ENCODE measurements around the gene PCDH9.

PCDH9 gene

DNA sequence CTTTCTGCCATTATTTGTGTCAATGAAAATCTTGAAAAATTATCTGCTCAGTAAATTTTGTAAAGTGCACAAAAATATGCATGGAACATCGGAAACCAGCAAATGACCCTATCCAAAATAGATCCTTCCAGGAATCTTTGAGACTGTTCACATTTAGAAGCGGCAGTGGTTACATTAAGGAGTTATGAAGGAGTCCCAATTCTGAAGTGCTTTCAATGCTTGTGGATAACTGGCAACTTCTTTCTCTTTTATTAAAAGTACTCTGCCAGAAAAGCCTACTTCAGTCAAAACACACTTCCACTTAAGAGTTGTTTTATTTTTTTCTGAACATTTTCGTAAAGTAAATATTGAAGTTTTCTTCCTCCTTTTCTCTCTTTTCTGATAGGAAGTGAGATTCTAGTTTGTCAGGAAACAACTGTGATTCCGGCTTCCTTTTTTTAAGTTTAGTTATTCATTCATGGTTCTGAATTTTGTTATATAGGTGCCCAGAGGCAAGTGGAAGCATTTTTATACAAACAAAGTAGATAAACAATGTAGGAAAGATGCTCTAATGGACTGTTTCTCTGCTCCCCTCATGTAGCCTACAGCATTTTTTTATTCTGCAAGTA is 83.5 kb downstream of the PCDH9 start:
- Histone ChIP-seq H3K36me3 (ENCODE audit: control insufficient read depth, insufficient read depth, low read length) (no peaks in the 10 kb centered on the region), H3K27ac (ENCODE audit: low read length) (no peak overlapping the region), H3K9me3 (ENCODE audit: control insufficient read depth, insufficient read depth, low read length) (no peaks in the 10 kb centered on the region), H3K4me3 (ENCODE audit: low read length) (no peak overlapping the region), H3K4me1 (ENCODE audit: control insufficient read depth, insufficient read depth, low read length) (no peaks in the 10 kb centered on the region), H3K27me3 (ENCODE audit: control insufficient read depth, insufficient read depth, low read length) (no peaks in the 10 kb centered on the region)
- WGBS (ENCODE audit: insufficient coverage, insufficient read length): no CpG with 5 or more reads among the region's 4 CpGs
- DNase-seq (ENCODE audit: low read depth, low spot score): no peak

GRCh38 chr13:67145950-67146349 is 84.2 kb downstream of the PCDH9 start:
- whole genome bisulfite sequencing (ENCODE audit: insufficient coverage, insufficient read length): no CpG with 5 or more reads among the region's 1 CpG

GRCh38 chr13:67143544-67144115 is 86.5 kb downstream of the PCDH9 start:
- whole genome bisulfite sequencing (ENCODE audit: insufficient coverage, insufficient read length): no CpG with 5 or more reads among the region's 4 CpGs
- Histone ChIP-seq H3K27me3 (ENCODE audit: control insufficient read depth, insufficient read depth, low read length) (no peaks in the 10 kb centered on the region), H3K9me3 (ENCODE audit: control insufficient read depth, insufficient read depth, low read length) (no peaks in the 10 kb centered on the region), H3K4me3 (ENCODE audit: low read length) (no peak overlapping the region), H3K27ac (ENCODE audit: low read length) (no peak overlapping the region), H3K4me1 (ENCODE audit: control insufficient read depth, insufficient read depth, low read length) (no peaks in the 10 kb centered on the region), H3K36me3 (ENCODE audit: control insufficient read depth, insufficient read depth, low read length) (no peaks in the 10 kb centered on the region)
- DNase-seq (ENCODE audit: low read depth, low spot score): no peak

More at GRCh38 chr13:67145950-67146349, 84.2 kb downstream of the PCDH9 start:
- Histone ChIP-seq H3K27ac (ENCODE audit: low read length) (no peak overlapping the region), H3K36me3 (ENCODE audit: control insufficient read depth, insufficient read depth, low read length) (no peaks in the 10 kb centered on the region), H3K4me1 (ENCODE audit: control insufficient read depth, insufficient read depth, low read length) (no peaks in the 10 kb centered on the region), H3K9me3 (ENCODE audit: control insufficient read depth, insufficient read depth, low read length) (no peaks in the 10 kb centered on the region), H3K27me3 (ENCODE audit: control insufficient read depth, insufficient read depth, low read length) (no peaks in the 10 kb centered on the region), H3K4me3 (ENCODE audit: low read length) (no peak overlapping the region)
- no peak for DNase-seq (ENCODE audit: low read depth, low spot score)

DNA sequence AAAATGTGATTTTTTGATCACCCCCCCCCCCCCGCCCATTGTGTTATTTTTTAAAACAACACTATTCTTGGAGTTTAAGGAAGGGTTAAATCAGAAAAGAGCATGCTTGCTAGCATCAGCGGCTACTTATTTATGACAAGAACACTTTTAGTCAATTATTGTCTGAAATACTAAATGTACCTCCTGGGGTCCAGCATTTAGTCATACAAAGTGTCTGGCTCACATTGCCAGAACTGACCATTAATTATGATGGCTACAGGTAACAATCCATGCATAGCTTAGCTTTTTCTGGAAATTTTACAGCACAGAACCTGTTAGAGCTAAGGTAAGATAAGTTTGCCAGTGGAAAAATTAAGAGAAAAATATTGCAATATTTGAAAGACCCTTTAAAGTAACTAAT is 90.1 kb downstream of the PCDH9 start:
- no peaks in the 10 kb centered on the region for H3K27me3 ChIP-seq (ENCODE audit: control insufficient read depth, insufficient read depth, low read length)
- no peaks in the 10 kb centered on the region for H3K36me3 ChIP-seq (ENCODE audit: control insufficient read depth, insufficient read depth, low read length)
- no peak overlapping the region for H3K27ac ChIP-seq (ENCODE audit: low read length)
- H3K4me3 ChIP-seq (ENCODE audit: low read length): no peak overlapping the region
- no peaks in the 10 kb centered on the region for H3K4me1 ChIP-seq (ENCODE audit: control insufficient read depth, insufficient read depth, low read length)
- no CpG with 5 or more reads among the region's 2 CpGs for WGBS (ENCODE audit: insufficient coverage, insufficient read length)
- H3K9me3 ChIP-seq (ENCODE audit: control insufficient read depth, insufficient read depth, low read length): no peaks in the 10 kb centered on the region
- DNase-seq (ENCODE audit: low read depth, low spot score): no peak

DNA sequence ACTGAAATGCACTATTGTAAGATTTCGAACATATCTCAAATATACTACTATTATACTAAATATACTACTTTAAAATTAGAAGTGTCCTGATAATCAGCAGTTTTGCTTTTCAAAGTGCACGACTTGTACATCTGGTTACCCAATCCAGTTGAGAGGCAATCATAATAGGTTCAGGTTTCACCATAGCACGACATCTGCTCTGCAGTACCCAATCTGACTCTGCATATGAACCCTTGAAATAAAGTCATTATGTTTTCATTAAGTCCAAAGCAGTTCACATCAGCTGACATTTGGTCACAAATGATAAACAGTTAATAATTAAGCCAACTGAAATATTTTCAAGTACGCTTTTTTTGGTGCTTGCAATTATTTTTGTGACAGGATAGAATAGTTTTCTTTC is 90.6 kb downstream of the PCDH9 start:
- Histone ChIP-seq H3K27me3 (ENCODE audit: control insufficient read depth, insufficient read depth, low read length) (no peaks in the 10 kb centered on the region), H3K4me3 (ENCODE audit: low read length) (no peak overlapping the region), H3K27ac (ENCODE audit: low read length) (no peak overlapping the region), H3K36me3 (ENCODE audit: control insufficient read depth, insufficient read depth, low read length) (no peaks in the 10 kb centered on the region), H3K9me3 (ENCODE audit: control insufficient read depth, insufficient read depth, low read length) (no peaks in the 10 kb centered on the region), H3K4me1 (ENCODE audit: control insufficient read depth, insufficient read depth, low read length) (no peaks in the 10 kb centered on the region)
- no peak for DNase-seq (ENCODE audit: low read depth, low spot score)
- WGBS (ENCODE audit: insufficient coverage, insufficient read length): no CpG with 5 or more reads among the region's 4 CpGs

GRCh38 chr13:67138970-67139369 is 91.2 kb downstream of the PCDH9 start:
- Histone ChIP-seq H3K36me3 (ENCODE audit: control insufficient read depth, insufficient read depth, low read length) (no peaks in the 10 kb centered on the region), H3K27me3 (ENCODE audit: control insufficient read depth, insufficient read depth, low read length) (no peaks in the 10 kb centered on the region), H3K4me3 (ENCODE audit: low read length) (no peak overlapping the region), H3K9me3 (ENCODE audit: control insufficient read depth, insufficient read depth, low read length) (no peaks in the 10 kb centered on the region), H3K4me1 (ENCODE audit: control insufficient read depth, insufficient read depth, low read length) (no peaks in the 10 kb centered on the region), H3K27ac (ENCODE audit: low read length) (no peak overlapping the region)
- no CpG with 5 or more reads among the region's 4 CpGs for WGBS (ENCODE audit: insufficient coverage, insufficient read length)
- DNase-seq (ENCODE audit: low read depth, low spot score): no peak

DNA sequence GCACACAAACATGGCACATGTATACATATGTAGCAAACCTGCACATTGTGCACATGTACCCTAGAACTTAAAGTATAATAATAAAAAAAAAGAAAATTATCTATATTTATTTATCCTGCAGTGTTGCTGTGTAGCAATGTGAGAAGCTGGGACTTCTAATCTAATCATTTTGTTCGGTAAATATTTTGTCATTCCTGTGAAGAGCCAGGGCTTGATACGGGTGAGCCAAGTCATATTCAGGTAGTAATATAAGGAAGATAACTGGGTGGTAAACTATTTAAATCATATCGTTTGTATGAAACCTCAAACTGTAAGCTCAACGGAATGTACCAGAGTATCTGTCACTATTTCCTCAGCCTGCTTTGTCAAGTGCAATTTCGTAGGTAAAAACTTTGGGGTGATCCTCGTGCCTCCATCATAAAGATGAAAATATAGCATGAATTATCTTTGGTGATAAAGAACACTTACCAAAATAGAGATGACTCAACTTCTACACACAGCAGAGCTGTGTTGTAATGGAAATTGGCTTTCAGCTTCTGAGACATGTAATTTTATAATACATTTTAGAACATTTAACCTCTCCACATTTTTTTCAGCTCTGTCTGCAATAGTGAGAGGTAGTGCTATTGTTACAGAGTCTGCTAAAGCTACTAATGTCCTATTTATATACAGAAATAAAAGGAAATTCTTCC is 92.9 kb downstream of the PCDH9 start:
- Histone ChIP-seq H3K9me3 (ENCODE audit: control insufficient read depth, insufficient read depth, low read length) (no peaks in the 10 kb centered on the region), H3K4me1 (ENCODE audit: control insufficient read depth, insufficient read depth, low read length) (no peaks in the 10 kb centered on the region), H3K27me3 (ENCODE audit: control insufficient read depth, insufficient read depth, low read length) (no peaks in the 10 kb centered on the region), H3K36me3 (ENCODE audit: control insufficient read depth, insufficient read depth, low read length) (no peaks in the 10 kb centered on the region), H3K27ac (ENCODE audit: low read length) (no peak overlapping the region), H3K4me3 (ENCODE audit: low read length) (no peak overlapping the region)
- no CpG with 5 or more reads among the region's 6 CpGs for WGBS (ENCODE audit: insufficient coverage, insufficient read length)
- no peak for DNase-seq (ENCODE audit: low read depth, low spot score)

DNA sequence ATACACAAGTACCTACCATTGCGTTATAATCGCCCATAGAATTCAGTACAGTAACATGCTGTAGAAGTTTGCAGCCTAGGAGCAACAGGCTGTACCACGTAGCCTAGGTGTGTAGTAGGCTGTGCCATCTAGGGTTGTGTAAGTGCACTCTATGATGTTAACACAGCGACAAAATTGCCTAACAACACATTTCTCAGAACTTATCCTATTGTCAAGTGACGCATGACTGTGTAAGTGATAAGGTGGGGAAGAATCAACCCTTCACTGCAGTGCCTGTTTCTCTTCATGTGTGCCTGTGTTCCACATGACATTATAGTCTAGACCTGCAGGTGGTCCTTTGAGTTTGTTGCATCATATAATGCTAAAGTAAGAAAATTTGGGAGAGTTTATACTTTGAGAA is 94.0 kb downstream of the PCDH9 start:
- WGBS (ENCODE audit: insufficient coverage, insufficient read length): no CpG with 5 or more reads among the region's 5 CpGs

GRCh38 chr13:67135356-67135755 is 94.8 kb downstream of the PCDH9 start:
- no peak for DNase-seq (ENCODE audit: low read depth, low spot score)
- Histone ChIP-seq H3K4me1 (ENCODE audit: control insufficient read depth, insufficient read depth, low read length) (no peaks in the 10 kb centered on the region), H3K9me3 (ENCODE audit: control insufficient read depth, insufficient read depth, low read length) (no peaks in the 10 kb centered on the region), H3K36me3 (ENCODE audit: control insufficient read depth, insufficient read depth, low read length) (no peaks in the 10 kb centered on the region), H3K27ac (ENCODE audit: low read length) (no peak overlapping the region), H3K27me3 (ENCODE audit: control insufficient read depth, insufficient read depth, low read length) (no peaks in the 10 kb centered on the region), H3K4me3 (ENCODE audit: low read length) (no peak overlapping the region)
- no CpG with 5 or more reads among the region's 4 CpGs for WGBS (ENCODE audit: insufficient coverage, insufficient read length)

More for the DNA sequence above, 94.0 kb downstream of the PCDH9 start:
- Histone ChIP-seq H3K27me3 (ENCODE audit: control insufficient read depth, insufficient read depth, low read length) (no peaks in the 10 kb centered on the region), H3K9me3 (ENCODE audit: control insufficient read depth, insufficient read depth, low read length) (no peaks in the 10 kb centered on the region), H3K4me3 (ENCODE audit: low read length) (no peak overlapping the region), H3K27ac (ENCODE audit: low read length) (no peak overlapping the region), H3K4me1 (ENCODE audit: control insufficient read depth, insufficient read depth, low read length) (no peaks in the 10 kb centered on the region), H3K36me3 (ENCODE audit: control insufficient read depth, insufficient read depth, low read length) (no peaks in the 10 kb centered on the region)
- no peak for DNase-seq (ENCODE audit: low read depth, low spot score)

DNA sequence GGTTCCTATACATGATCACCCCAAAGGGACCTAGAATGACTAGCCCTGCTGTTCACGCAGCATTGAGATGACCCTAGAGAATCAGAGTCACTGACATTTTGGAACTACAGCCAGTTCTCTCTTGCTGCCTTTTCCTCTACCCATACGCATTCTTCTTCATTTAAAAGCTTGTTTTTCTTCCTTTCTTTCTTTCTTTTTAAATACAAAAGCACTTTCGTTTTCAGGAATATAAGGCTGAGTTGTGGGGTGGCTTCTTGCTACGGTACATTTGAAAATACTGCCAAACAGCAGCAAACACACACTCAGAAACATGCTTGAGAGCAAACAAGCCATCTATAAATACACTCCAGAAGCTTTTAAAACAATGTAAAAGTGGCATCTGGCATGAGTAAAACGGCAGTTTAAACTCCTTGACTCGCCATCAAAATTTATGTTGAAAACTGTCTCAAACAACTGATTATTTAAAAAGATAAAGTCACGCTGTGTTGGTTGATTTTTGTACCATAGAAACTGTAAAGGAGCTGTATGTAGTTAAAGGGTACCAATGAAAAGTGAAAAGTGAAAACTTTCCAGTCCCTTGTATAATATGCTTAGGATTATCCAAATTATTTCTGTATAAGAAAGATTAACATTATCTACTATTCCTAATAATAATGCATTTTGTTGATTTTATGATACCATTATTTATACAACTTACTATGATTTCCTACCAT is 95.6 kb downstream of the PCDH9 start:
- Histone ChIP-seq H3K36me3 (ENCODE audit: control insufficient read depth, insufficient read depth, low read length) (no peaks in the 10 kb centered on the region), H3K4me3 (ENCODE audit: low read length) (no peak overlapping the region), H3K4me1 (ENCODE audit: control insufficient read depth, insufficient read depth, low read length) (no peaks in the 10 kb centered on the region), H3K27me3 (ENCODE audit: control insufficient read depth, insufficient read depth, low read length) (no peaks in the 10 kb centered on the region), H3K27ac (ENCODE audit: low read length) (no peak overlapping the region), H3K9me3 (ENCODE audit: control insufficient read depth, insufficient read depth, low read length) (no peaks in the 10 kb centered on the region)
- no CpG with 5 or more reads among the region's 7 CpGs for WGBS (ENCODE audit: insufficient coverage, insufficient read length)
- DNase-seq (ENCODE audit: low read depth, low spot score): no peak

All from iPS DF 6.9 (cell line).